ENCODE measurements around the gene PLD4. TPM values are rescaled to one million over a fixed set of nuclear protein-coding genes. Genes with fewer than 3 reads are reported as not detected.

PLD4 gene
- total RNA-seq, 2 donors from 2014 or later, result not detected

DNA sequence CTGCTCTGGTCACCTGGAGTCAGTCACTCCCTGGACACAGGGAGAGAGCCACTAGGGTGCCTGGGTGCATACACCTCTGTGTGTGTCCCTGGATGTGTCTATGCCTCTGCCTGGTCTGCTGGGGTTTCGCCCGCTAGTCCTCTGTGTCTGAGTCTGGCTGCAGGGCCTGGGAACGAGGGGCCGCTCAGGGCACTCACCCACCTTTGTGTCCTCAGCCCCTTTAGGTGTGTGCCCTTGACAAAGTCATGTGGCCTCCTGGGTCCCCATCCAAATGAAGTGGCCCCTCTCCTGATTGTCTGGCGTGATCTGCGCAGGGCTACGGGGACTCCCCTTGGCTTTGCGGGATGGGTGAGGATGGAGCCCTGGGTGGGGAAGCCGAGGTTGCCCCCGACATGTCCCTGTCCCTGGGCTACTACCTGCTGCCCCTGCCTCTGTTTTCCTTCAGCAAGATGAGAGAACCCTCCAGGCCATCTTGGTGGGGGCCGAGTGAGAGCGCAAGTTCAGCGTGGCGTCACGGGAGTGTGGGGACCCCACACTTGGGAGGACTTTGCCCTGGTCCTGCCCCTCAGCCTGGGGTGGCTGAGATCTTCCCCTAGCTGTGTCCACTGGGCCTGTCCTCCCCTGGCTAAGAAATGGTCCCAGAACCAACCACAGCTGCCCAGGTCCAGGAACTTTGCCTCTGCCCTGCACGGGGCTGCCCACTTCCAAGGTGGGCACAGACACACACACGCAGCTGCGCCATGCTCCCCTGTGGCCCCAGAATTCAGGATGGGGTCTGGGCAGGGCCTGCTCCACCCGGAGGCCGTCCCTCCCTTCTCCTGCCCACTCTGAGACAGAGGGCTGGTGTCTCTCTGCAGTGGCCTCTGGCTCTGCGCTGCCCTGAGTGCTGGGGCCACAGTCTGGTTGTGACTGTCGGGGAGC lies 56.2 kb downstream of the PLD4 start:
- Mint-ChIP-seq H3K27ac (no peak overlapping the region), H3K36me3 (ENCODE audit: low read depth) (no peaks in the 10 kb centered on the region), H3K4me1 (peaks cover 5% of the 10 kb centered on the region), H3K27me3 (peaks cover 13% of the 10 kb centered on the region), H3K9me3 (no peaks in the 10 kb centered on the region), H3K4me3 (no peak overlapping the region)
- ATAC-seq (replicated peaks), result no peak

DNA sequence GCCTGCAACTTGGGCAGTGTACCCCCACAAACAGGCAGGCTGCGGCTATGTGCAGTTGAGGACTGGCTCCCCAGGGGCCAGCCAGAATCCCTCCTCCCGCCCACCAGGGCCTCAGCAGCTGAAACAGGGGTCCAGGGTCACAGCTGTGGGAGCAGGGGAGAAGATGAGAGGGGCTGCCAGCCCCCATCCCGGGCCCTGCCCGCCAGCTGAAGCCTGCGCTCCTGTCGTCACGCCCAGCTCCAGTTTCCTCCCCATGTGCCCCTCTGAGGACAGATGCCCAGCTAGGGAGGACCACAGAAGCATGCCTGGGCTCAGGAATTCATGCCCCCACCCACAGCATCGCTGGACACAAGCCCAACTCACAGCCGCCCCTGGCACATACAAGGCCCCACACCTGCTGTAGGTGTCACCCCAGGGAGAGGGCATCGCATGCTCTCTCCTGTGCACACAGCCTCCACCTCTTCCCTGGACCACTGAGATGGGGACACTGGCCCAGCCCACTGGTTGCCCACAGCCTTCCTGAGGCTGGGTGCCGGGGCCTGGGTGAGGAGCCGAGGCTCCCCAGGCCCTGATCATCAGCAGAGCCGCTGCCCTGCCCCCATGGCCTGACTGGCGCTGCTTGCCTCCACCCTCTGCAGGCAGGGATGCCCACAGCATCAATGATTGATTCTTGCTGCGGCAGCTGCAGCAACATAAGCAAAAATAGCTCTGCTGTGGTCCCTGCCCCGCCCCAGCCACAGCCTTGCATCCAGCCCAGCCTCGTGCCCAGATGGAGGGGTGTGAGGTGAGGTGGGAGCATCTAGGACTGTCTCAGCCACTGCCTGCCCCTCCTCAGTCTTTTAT lies 57.2 kb downstream of the PLD4 start:
- no peaks in the 10 kb centered on the region for H3K9me3 Mint-ChIP-seq
- no peaks in the 10 kb centered on the region for H3K4me1 Mint-ChIP-seq
- H3K27me3 Mint-ChIP-seq, result peaks cover 10% of the 10 kb centered on the region
- no peaks in the 10 kb centered on the region for H3K36me3 Mint-ChIP-seq (ENCODE audit: low read depth)
- no peak for ATAC-seq (replicated peaks)
- H3K27ac Mint-ChIP-seq, result no peak overlapping the region
- no peak overlapping the region for H3K4me3 Mint-ChIP-seq

DNA sequence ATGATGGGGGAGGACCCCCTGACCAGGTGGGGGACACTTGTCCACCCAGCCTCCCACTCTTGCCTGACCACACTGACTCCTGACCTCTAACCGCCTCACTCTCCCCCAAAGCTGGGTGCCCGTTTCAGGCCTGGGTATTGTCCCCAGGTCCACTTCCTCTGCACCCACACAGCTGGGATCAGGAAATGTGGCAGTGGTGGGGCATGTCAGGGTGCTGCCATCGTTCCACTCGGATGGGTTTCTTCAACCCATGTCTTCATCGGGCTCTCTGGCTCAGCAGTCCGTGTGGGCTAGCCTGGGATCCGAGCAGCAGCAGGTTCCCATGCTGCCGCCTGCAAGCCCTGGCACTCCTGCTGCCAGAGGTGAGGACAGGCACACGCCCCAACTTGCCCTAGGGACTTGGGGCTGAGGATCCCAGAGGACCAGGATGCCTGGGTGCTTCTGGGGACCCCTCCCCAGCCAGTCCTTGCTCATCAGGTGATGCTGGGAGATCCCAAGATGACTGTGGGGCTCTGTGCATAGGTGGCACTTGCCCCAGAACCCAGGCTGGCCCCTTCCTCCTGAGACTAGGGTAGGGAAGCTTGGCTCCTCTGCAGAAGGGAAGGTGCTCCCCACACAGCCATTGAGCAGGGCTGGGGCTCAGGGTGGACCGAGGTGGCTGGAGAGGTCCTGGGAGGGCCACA lies 58.0 kb downstream of the PLD4 start:
- no peaks in the 10 kb centered on the region for H3K9me3 Mint-ChIP-seq
- no peak overlapping the region for H3K27ac Mint-ChIP-seq
- no peak for ATAC-seq (replicated peaks)
- peaks cover 4% of the 10 kb centered on the region for H3K4me1 Mint-ChIP-seq
- H3K4me3 Mint-ChIP-seq, result no peak overlapping the region
- peaks cover 4% of the 10 kb centered on the region for H3K27me3 Mint-ChIP-seq
- no peaks in the 10 kb centered on the region for H3K36me3 Mint-ChIP-seq (ENCODE audit: low read depth)

Other genes with a start within 250 kb of the PLD4 start
- 10 to 100 TPM; 61.9 to 87.8 TPM for gene INF2, start 235.3 kb upstream of the PLD4 start, total RNA-seq
- 1 to 10 TPM in 1 of 2 donors, under 1 TPM in 1; 0.91 to 2.4 TPM for gene ADSS1, start 200.7 kb upstream of the PLD4 start, total RNA-seq
- 100 to 1,000 TPM in 1 of 2 donors, 10 to 100 TPM in 1; 65.2 to 121 TPM for gene SIVA1, start 171.7 kb upstream of the PLD4 start, total RNA-seq
- 100 to 1,000 TPM in 1 of 2 donors, 10 to 100 TPM in 1; 81.3 to 160 TPM for gene AKT1, start 129.1 kb upstream of the PLD4 start, total RNA-seq
- gene ZBTB42, start 123.8 kb upstream of the PLD4 start, total RNA-seq, result 1 to 10 TPM; 3.0 to 3.2 TPM
- 1 to 10 TPM; 5.2 to 6.1 TPM for gene CEP170B, start 59.6 kb upstream of the PLD4 start, total RNA-seq
- gene AHNAK2, start 53.5 kb downstream of the PLD4 start, total RNA-seq, result under 1 TPM; 0.05 to 0.06 TPM
- under 1 TPM; 0.54 to 0.85 TPM for gene CLBA1, start 60.9 kb downstream of the PLD4 start, total RNA-seq
- gene CDCA4, start 96.2 kb downstream of the PLD4 start, total RNA-seq, result 10 to 100 TPM; 49.2 to 58.6 TPM
- gene GPR132, start 140.6 kb downstream of the PLD4 start, total RNA-seq, result 10 to 100 TPM; 46.5 to 49.5 TPM
- gene JAG2, start 243.9 kb downstream of the PLD4 start, total RNA-seq, result 1 to 10 TPM; 2.5 TPM

All from activated T-helper 17 cell treated with anti-CD3 and anti-CD28 coated beads, Interleukin-2, amount 50 U/mL, for 72 hours (primary cell).